HG03175 (cell line): ENCODE data around the gene FNDC10.

Experiments used
- ATAC-seq: cut with Tn5 transposase; IDR thresholded peaks from one replicate; pipeline ENCODE4 v1.9.1; 2021; ENCODE audit warnings: mild to moderate bottlenecking, moderate library complexity; ENCODE audit not compliant: unreplicated experiment

FNDC10 gene

DNA sequence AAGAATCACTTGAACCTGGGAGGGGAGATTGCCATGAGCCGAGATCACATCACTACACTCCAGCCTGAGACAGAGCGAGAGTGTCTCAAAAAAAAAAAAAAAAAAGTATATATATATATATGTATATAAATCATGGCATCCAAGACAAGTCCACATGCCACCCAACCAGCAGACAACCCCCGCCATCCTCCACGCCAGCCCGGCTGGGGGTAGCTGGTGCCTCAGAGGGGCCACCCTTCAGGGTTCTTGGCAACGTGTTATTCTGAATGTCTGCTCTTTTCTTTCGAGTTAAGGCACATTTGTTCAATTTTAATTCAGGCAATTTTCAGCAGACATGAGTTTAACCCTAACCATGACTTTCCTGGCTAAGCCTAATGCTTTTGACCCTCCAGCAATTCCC lies 49.8 kb downstream of the FNDC10 start:
- ATAC-seq, result no peak

DNA sequence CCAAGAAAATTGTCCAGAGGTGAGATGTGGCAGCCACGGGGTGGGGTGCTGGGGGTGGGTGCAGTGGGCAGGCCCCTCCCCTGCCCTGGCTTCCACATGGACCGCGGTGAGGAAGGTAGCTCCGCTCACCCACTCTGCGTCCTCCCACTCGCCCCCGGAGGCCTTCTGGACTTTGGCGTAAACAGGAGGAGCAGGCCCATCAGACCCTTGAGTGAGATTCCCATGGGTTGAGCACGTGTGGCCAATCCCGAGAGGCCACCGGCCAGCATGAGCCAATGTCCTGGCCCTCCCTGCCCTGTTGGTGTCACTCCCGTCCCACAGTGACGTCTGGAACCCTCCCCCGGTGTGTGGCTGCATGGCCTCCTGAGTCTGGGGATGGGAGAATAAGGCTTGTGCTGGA lies 51.3 kb downstream of the FNDC10 start:
- no peak for ATAC-seq
